ENCODE results near the gene CBX2. TPM values are rescaled to one million over a fixed set of nuclear protein-coding genes. Genes with fewer than 3 reads are reported as not detected.
A peak's percentile ranks its signal among the peaks of the same experiment; 100 is the strongest.

The CBX2 gene
- total RNA-seq, 1 experiment from 2014 or later = 79.4 TPM

- H3T11ph ChIP-seq (ENCODE audit: low read length) = no peak overlapping the region
- no peak overlapping the region for H2AFZ ChIP-seq (ENCODE audit: low read length)
- no peaks in the 10 kb centered on the region for H3K79me1 ChIP-seq (ENCODE audit: insufficient read depth, low read depth, low read length, poor library complexity, severe bottlenecking)
- H3K36me3 Mint-ChIP-seq (ENCODE audit: insufficient read depth in 1 of 3, low read depth in 3 of 3) = peaks cover 0 to 1% (median 0%) of the 10 kb centered on the region in 3 experiments; a peak in 1 of 7 replicates
- no peak overlapping the region for H3K56ac ChIP-seq (ENCODE audit: insufficient read length, low read depth, low read length)
- H2BK5ac ChIP-seq (ENCODE audit: insufficient read length, low read length) = no peak overlapping the region
- peaks cover 92% of the 10 kb centered on the region for H3K27me3 Mint-ChIP-seq (ENCODE audit: low read depth)
- H4K5ac ChIP-seq (ENCODE audit: insufficient read length, low read depth, low read length) = no peak overlapping the region
- H3K79me2 ChIP-seq (ENCODE audit: insufficient read depth, low read length) = no peaks in the 10 kb centered on the region
- H2BK12ac ChIP-seq (ENCODE audit: insufficient read length, low read depth, low read length) = no peak overlapping the region
- H3K4me3 Mint-ChIP-seq = peak overlapping the region in 1 of 2 experiments; percentile 67; a peak in 1 of 5 replicates
- H4K20me1 ChIP-seq (ENCODE audit: control insufficient read depth, insufficient read depth, insufficient read length) = no peaks in the 10 kb centered on the region
- no peak overlapping the region for H3K4ac ChIP-seq (ENCODE audit: low read depth, low read length)
- no peak overlapping the region for H2AK5ac ChIP-seq (ENCODE audit: insufficient read length, low read length)
- no peak overlapping the region for H4K8ac ChIP-seq (replicated peaks; ENCODE audit: insufficient read length, low read depth, low read length)
- no peak overlapping the region for H3K27ac Mint-ChIP-seq
- no peak overlapping the region for H4K91ac ChIP-seq (ENCODE audit: insufficient read length, low read depth, low read length)
- H3K14ac ChIP-seq (ENCODE audit: insufficient read depth, low read length) = no peak overlapping the region
- H3K9ac ChIP-seq (ENCODE audit: extremely low read depth, insufficient read length, low read length) = no peak overlapping the region
- no peak overlapping the region for H2BK15ac ChIP-seq (ENCODE audit: low read depth, low read length)
- no CpG with 5 or more reads among the region's 23 CpGs for WGBS (ENCODE audit: extremely low coverage, insufficient read length, low lambda C conversion rate)
- peaks cover 4 to 15% of the 10 kb centered on the region in 2 experiments; a peak in 4 of 5 replicates for H3K9me3 Mint-ChIP-seq
- DNase-seq = peak; percentile 57
- H3K23ac ChIP-seq (ENCODE audit: insufficient read length, low read depth, low read length) = no peak overlapping the region
- H2BK20ac ChIP-seq (ENCODE audit: low read depth, low read length, poor library complexity, severe bottlenecking) = no peak overlapping the region
- H3K27me3 ChIP-seq (ENCODE audit: insufficient read depth, low read length) = peaks cover 80% of the 10 kb centered on the region
- H3K9me3 ChIP-seq (ENCODE audit: control insufficient read depth, low read depth, low read length) = no peaks in the 10 kb centered on the region
- peaks cover 12% of the 10 kb centered on the region for H3K23me2 ChIP-seq (ENCODE audit: insufficient read length, low read depth, low read length, poor library complexity, severe bottlenecking)
- no peak overlapping the region for H3K27ac ChIP-seq (ENCODE audit: insufficient read length, low read depth, low read length)
- H3K4me1 Mint-ChIP-seq = peaks cover 27 to 49% of the 10 kb centered on the region in 2 experiments
- H3K18ac ChIP-seq (ENCODE audit: insufficient read length, low read depth, low read length) = no peak overlapping the region
- no peak overlapping the region for H3K4me2 ChIP-seq (ENCODE audit: insufficient read depth, insufficient read length, low read length)
- no peak for TF ChIP-seq CTCF (conservative IDR thresholded peaks at IDR 0.05)
- no peak overlapping the region for H2BK120ac ChIP-seq (ENCODE audit: low read depth, low read length, poor library complexity, severe bottlenecking)
- no peaks in the 10 kb centered on the region for H3K4me1 ChIP-seq (ENCODE audit: insufficient read depth, low read length)
Observed at GRCh38 chr17:79799174-79799537, 21.2 kb downstream of the CBX2 start.
